IMR-90 (cell line): Measurements from ENCODE around the gene LGALS3. TPM values are rescaled to one million over a fixed set of nuclear protein-coding genes. Genes with fewer than 3 reads are reported as not detected.

Source experiments
- ATAC-seq: fragments of 200-7000 bp; cut with Tn5 transposase; 2 replicates; pipeline ENCODE4 v1.9.1; 2020; ENCODE audit warnings: low read depth, mild to moderate bottlenecking, moderate library complexity
- BruUV-seq: library from RNA; stranded (reverse); fragments of 400-500 nt; replicated peaks from 2 replicates; lab custom pipeline; 2021; lab: Mats Ljungman, UMichigan
- CTCF ChIA-PET: fragments of 300-600 bp; formaldehyde crosslinking; extraction: SDS; loops from one replicate; lab custom pipeline; 2021; ENCODE audit warnings: antibody characterized with exemption; lab: Yijun Ruan, JAX
- POLR2A ChIA-PET: fragments of 300-600 bp; sonication (Branson Sonifier 250); formaldehyde crosslinking; loops from one replicate; lab custom pipeline; 2022; ENCODE audit warnings: antibody characterized with exemption; ENCODE audit not compliant: unreplicated experiment; lab: Charles Lee
- DNase-seq: peaks from one replicate; pipeline ENCODE4 v3.0.0; 2013
- H2AFZ ChIP-seq: replicated peaks from 2 replicates; pipeline ENCODE3; 2013; ENCODE audit warnings: low read length, mild to moderate bottlenecking; ENCODE audit not compliant: poor library complexity
- H2AK5ac ChIP-seq: 2 replicates; pipeline ENCODE4 v1.6.1; 2013; ENCODE audit warnings: low read depth, low read length, inconsistent platforms
- H2AK9ac ChIP-seq: replicated peaks from 2 replicates; pipeline ENCODE3; 2013; ENCODE audit warnings: mild to moderate bottlenecking, low read depth, low read length, moderate library complexity; ENCODE audit not compliant: poor library complexity
- H2BK120ac ChIP-seq: 2 replicates; pipeline ENCODE4 v1.6.1; 2013; ENCODE audit warnings: low read depth, low read length, inconsistent platforms
- H2BK15ac ChIP-seq: 3 replicates; pipeline ENCODE4 v1.6.1; 2013; ENCODE audit warnings: low read depth, low read length, inconsistent platforms
- H2BK20ac ChIP-seq: 2 replicates; pipeline ENCODE4 v1.6.1; 2013; ENCODE audit warnings: low read depth, mild to moderate bottlenecking, inconsistent platforms, low read length, moderate library complexity
- H2BK5ac ChIP-seq: 2 replicates; pipeline ENCODE4 v1.6.1; 2013; ENCODE audit warnings: mild to moderate bottlenecking, low read depth, low read length, inconsistent platforms; ENCODE audit not compliant: poor library complexity, severe bottlenecking
- H3K14ac ChIP-seq: replicated peaks from 2 replicates; pipeline ENCODE4 v1.6.1; 2013; ENCODE audit warnings: low read depth, low read length, inconsistent platforms
- H3K18ac ChIP-seq: 2 replicates; pipeline ENCODE4 v1.6.1; 2013; ENCODE audit warnings: low read depth, low read length, control low read depth
- H3K23ac ChIP-seq: 2 replicates; pipeline ENCODE4 v1.6.1; 2013; ENCODE audit warnings: low read depth, low read length, inconsistent platforms
- H3K27ac ChIP-seq: 2 replicates; pipeline ENCODE4 v1.5.1; 2013; ENCODE audit warnings: mild to moderate bottlenecking, control low read depth, low read length; ENCODE audit not compliant: insufficient read depth
- H3K27me3 ChIP-seq: 2 replicates; pipeline ENCODE4 v1.6.1; 2013; ENCODE audit warnings: low read length; ENCODE audit not compliant: control insufficient read depth, insufficient read depth
- H3K36me3 ChIP-seq: 2 replicates; pipeline ENCODE4 v1.6.1; 2013; ENCODE audit warnings: low read length, mixed read lengths; ENCODE audit not compliant: control insufficient read depth, insufficient read depth
- H3K4ac ChIP-seq: 2 replicates; pipeline ENCODE4 v1.6.1; 2013; ENCODE audit warnings: low read depth, low read length, inconsistent platforms
- H3K4me1 ChIP-seq: 2 replicates; pipeline ENCODE4 v1.6.1; 2013; ENCODE audit warnings: low read length, mixed read lengths; ENCODE audit not compliant: control insufficient read depth, insufficient read depth
- H3K4me2 ChIP-seq: 2 replicates; pipeline ENCODE4 v1.6.1; 2013; ENCODE audit warnings: low read depth, mild to moderate bottlenecking, control low read depth, low read length, moderate library complexity
- H3K4me3 ChIP-seq: 2 replicates; pipeline ENCODE4 v1.5.1; 2013; ENCODE audit warnings: low read depth, mild to moderate bottlenecking, control low read depth, low read length, moderate library complexity; ENCODE audit not compliant: insufficient read depth
- H3K56ac ChIP-seq: 2 replicates; pipeline ENCODE4 v1.6.1; 2013; ENCODE audit warnings: low read length, inconsistent platforms; ENCODE audit not compliant: insufficient read depth; ENCODE audit errors: extremely low read depth
- H3K79me1 ChIP-seq, 2 experiments: 2 replicates each; pipeline ENCODE4 v1.6.1; 2013; ENCODE audit warnings: low read length in 2 of 2, inconsistent platforms in 1 of 2, low read depth in 1 of 2
- H3K9ac ChIP-seq: 2 replicates; pipeline ENCODE4 v1.6.1; 2013; ENCODE audit warnings: low read depth, low read length, control low read depth
- H3K9me1 ChIP-seq: 2 replicates; pipeline ENCODE4 v1.6.1; 2013; ENCODE audit warnings: low read length, inconsistent platforms; ENCODE audit not compliant: insufficient read depth
- H3K9me3 ChIP-seq: 2 replicates; pipeline ENCODE4 v1.6.1; 2013; ENCODE audit warnings: low read length; ENCODE audit not compliant: control insufficient read depth, insufficient read depth
- H4K20me1 ChIP-seq: 2 replicates; pipeline ENCODE4 v1.6.1; 2013; ENCODE audit warnings: low read length, inconsistent platforms; ENCODE audit not compliant: insufficient read depth
- H4K5ac ChIP-seq: 2 replicates; pipeline ENCODE4 v1.6.1; 2013; ENCODE audit warnings: mild to moderate bottlenecking, low read depth, low read length, control low read depth
- H4K8ac ChIP-seq, 2 experiments: 2 replicates each; pipeline ENCODE4 v1.6.1; 2013; ENCODE audit warnings: low read depth in 2 of 2, low read length in 2 of 2, control low read depth in 1 of 2, inconsistent platforms in 1 of 2
- H4K91ac ChIP-seq: 2 replicates; pipeline ENCODE4 v1.6.1; 2013; ENCODE audit warnings: low read depth, low read length, inconsistent platforms; ENCODE audit not compliant: insufficient read depth
- MAZ ChIP-seq: IDR thresholded peaks from 2 replicates; pipeline ENCODE4 v1.6.1; 2012; ENCODE audit warnings: low read depth, mild to moderate bottlenecking, low read length, improper control_type of control experiment, moderate library complexity, borderline replicate concordance
- WGBS, 2 experiments: methylation state at CpG; one replicate each; pipeline versions ENCODE4 v1.1.5 to v1.1.7; 2013; ENCODE audit warnings: missing lambda C conversion rate in 2 of 2; ENCODE audit not compliant: insufficient read length in 1 of 2; ENCODE audit errors: extremely low coverage in 2 of 2; 5-methylcytosine and 5-hydroxymethylcytosine counted together
- dilution Hi-C: fragments of 300-500 bp; cut with HindIII; formaldehyde crosslinking; loops from one replicate; pipeline ENCODE4 v1.14.3; 2018; ENCODE audit warnings: low sequenced_read_pairs; ENCODE audit not compliant: unreplicated experiment
- in situ Hi-C: fragments of 300-500 bp; cut with MboI; formaldehyde crosslinking; loops from 3 replicates; pipeline ENCODE4 v1.14.3; 2019; ENCODE audit warnings: low sequenced_read_pairs, inconsistent platforms, mixed read lengths
- intact Hi-C: fragments of 100-400 bp; cut with micrococcal nuclease; formaldehyde crosslinking; loops from 2 replicates; pipeline ENCODE4 v1.10.0; 2022
- polyA plus RNA-seq, 3 experiments: library from polyadenylated mRNA; depleted of rRNA; stranded (reverse); fragments of >200 nt; gene quantifications; 2 replicates each; pipeline ENCODE4 v1.2.3, GENCODE V29; 2012; ENCODE audit warnings: low replicate concordance in 1 of 3
- total RNA-seq: library from RNA; depleted of rRNA; stranded (reverse); fragments of >200 nt; gene quantifications from 2 replicates; pipeline ENCODE4 v1.2.3, GENCODE V29; 2012
- TF ChIP-seq, protein P1 (sequence below): conservative IDR thresholded peaks from 2 replicates; pipeline ENCODE4 v1.5.1; 2012; ENCODE audit warnings: mild to moderate bottlenecking, low read depth, low read length, improper control_type of control experiment

LGALS3 gene
- total and polyA plus RNA-seq, 2 of the 4 experiments (the other 2 are of a cell fraction) = 84.4 to 171 TPM

- Histone ChIP-seq H3K9me1 (peaks cover 13% of the 10 kb centered on the region), H3K23ac (no peak overlapping the region), H3K14ac (no peak overlapping the region), H2BK15ac (no peak overlapping the region), H4K20me1 (peaks cover 27% of the 10 kb centered on the region), H3K9ac (peak overlapping the region; percentile 47), H3K4me1 (peaks cover 11% of the 10 kb centered on the region), H4K91ac (peak overlapping the region; percentile 44; the same call in 1 of the 2 replicates), H3K18ac (no peak overlapping the region), H3K4me2 (peak overlapping the region; percentile 75), H2BK5ac (peak overlapping the region; percentile 59), H3K9me3 (no peaks in the 10 kb centered on the region), H3K36me3 (peaks cover 3% of the 10 kb centered on the region; the same call in 1 of the 2 replicates), H3K27ac (peak overlapping the region; percentile 56), H2AFZ (peak overlapping the region; percentile 91), H4K5ac (no peak overlapping the region), H3K4me3 (peak overlapping the region; percentile 78), H3K79me1 (peaks cover 17 to 34% of the 10 kb centered on the region in 2 experiments), H3K4ac (peak overlapping the region; percentile 48; the same call in 1 of the 2 replicates), H3K27me3 (no peaks in the 10 kb centered on the region), H4K8ac (peak overlapping the region in 1 of 2 experiments; percentile 60; a peak in 2 of 4 replicates), H3K56ac (no peak overlapping the region), H2AK5ac (no peak overlapping the region), H2BK20ac (peak overlapping the region; percentile 37; the same call in 1 of the 2 replicates), H2AK9ac (peak overlapping the region; percentile 85), H2BK120ac (peak overlapping the region; percentile 77)
- intact Hi-C loops (loop anchor here (5.0 kb wide), 1 partner anchor 36 kb away; no protein-coding TSS in a partner anchor), in situ Hi-C loops (no loop called here), dilution Hi-C loops (no loop called here)
- WGBS, 2 experiments = 19% methylated on average over 13 of the region's 20 CpGs; no CpG with 5 or more reads in 1 of the 2 experiments
- CTCF ChIA-PET = interaction anchor here (0.8 kb wide), 1 partner anchor 111 kb away, joined by 3 read pairs; no protein-coding TSS in a partner anchor
- ATAC-seq (no peak), DNase-seq (no peak)
- no TSS peak for BruUV-seq
- POLR2A ChIA-PET = interaction anchor here (1.2 kb wide), 1 partner anchor 25 kb away, joined by 3 read pairs; no protein-coding TSS in a partner anchor
- TF ChIP-seq MAZ = no peak
- TF ChIP-seq, protein P1, sequence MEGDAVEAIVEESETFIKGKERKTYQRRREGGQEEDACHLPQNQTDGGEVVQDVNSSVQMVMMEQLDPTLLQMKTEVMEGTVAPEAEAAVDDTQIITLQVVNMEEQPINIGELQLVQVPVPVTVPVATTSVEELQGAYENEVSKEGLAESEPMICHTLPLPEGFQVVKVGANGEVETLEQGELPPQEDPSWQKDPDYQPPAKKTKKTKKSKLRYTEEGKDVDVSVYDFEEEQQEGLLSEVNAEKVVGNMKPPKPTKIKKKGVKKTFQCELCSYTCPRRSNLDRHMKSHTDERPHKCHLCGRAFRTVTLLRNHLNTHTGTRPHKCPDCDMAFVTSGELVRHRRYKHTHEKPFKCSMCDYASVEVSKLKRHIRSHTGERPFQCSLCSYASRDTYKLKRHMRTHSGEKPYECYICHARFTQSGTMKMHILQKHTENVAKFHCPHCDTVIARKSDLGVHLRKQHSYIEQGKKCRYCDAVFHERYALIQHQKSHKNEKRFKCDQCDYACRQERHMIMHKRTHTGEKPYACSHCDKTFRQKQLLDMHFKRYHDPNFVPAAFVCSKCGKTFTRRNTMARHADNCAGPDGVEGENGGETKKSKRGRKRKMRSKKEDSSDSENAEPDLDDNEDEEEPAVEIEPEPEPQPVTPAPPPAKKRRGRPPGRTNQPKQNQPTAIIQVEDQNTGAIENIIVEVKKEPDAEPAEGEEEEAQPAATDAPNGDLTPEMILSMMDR = no peak
Observed at GRCh38 chr14:55128386-55129085, 516 bp upstream of the LGALS3 start.
